Hematopoietic multipotent progenitor cell treated with erythropoietin and hydrocortisone succinate and interleukin-3 and kit ligand, for 8 days (in vitro differentiated cells): ENCODE measurements around the gene MDK.
A peak's percentile ranks its signal among the peaks of the same experiment; 100 is the strongest.

ENCODE experiments used
- DNase-seq: peaks from one replicate; pipeline ENCODE4 v3.0.0-alpha.2; 2015

Gene MDK

GRCh38 chr11:46381048-46381818 lies at the start of gene MDK:
TSS of gene MDK (plus strand) at chr11:46381669. CDS start at chr11:46382058, 389 bp downstream.
- DNase-seq: no peak

GRCh38 chr11:46332093-46332567 lies 49.3 kb upstream of the MDK start:
- no peak for DNase-seq

- DNase-seq: no peak
Measured at GRCh38 chr11:46332568-46333393, 48.7 kb upstream of the MDK start.

GRCh38 chr11:46333394-46333947 lies 48.0 kb upstream of the MDK start:
- DNase-seq: no peak

- no peak for DNase-seq
Measured at GRCh38 chr11:46334211-46334610, 47.3 kb upstream of the MDK start.

- no peak for DNase-seq
Measured at GRCh38 chr11:46335271-46335670, 46.2 kb upstream of the MDK start.

GRCh38 chr11:46335890-46336562 lies 45.4 kb upstream of the MDK start:
- no peak for DNase-seq

GRCh38 chr11:46336563-46337180 lies 44.8 kb upstream of the MDK start:
- peak; percentile 43 for DNase-seq

- no peak for DNase-seq
Measured at GRCh38 chr11:46337626-46338345, 43.7 kb upstream of the MDK start.

- DNase-seq: no peak
Measured at GRCh38 chr11:46338636-46338987, 42.9 kb upstream of the MDK start.

GRCh38 chr11:46338988-46339666 lies 42.3 kb upstream of the MDK start:
- no peak for DNase-seq

GRCh38 chr11:46339816-46340215 lies 41.7 kb upstream of the MDK start:
- no peak for DNase-seq

- DNase-seq: no peak
Measured at GRCh38 chr11:46341454-46341853, 40.0 kb upstream of the MDK start.

GRCh38 chr11:46342239-46342638 lies 39.2 kb upstream of the MDK start:
- DNase-seq: no peak

GRCh38 chr11:46343520-46343919 lies 37.9 kb upstream of the MDK start:
- no peak for DNase-seq

- no peak for DNase-seq
Measured at GRCh38 chr11:46345131-46345597, 36.3 kb upstream of the MDK start.

- DNase-seq: no peak
Measured at GRCh38 chr11:46345881-46346484, 35.5 kb upstream of the MDK start.

- peak; percentile 82 for DNase-seq
Measured at GRCh38 chr11:46346886-46347636, 34.4 kb upstream of the MDK start, which contains the start of gene DGKZ. TSS of gene DGKZ (plus strand) at chr11:46347463. CDS start at chr11:46347660, 197 bp downstream.

- DNase-seq: no peak
Measured at GRCh38 chr11:46347637-46348311, 33.7 kb upstream of the MDK start.
